ENCODE data around the gene PCARE. TPM values are rescaled to one million over a fixed set of nuclear protein-coding genes. Genes with fewer than 3 reads are reported as not detected.

Gene PCARE
- total and polyA plus RNA-seq, 2 of the 8 experiments (the other 6 are each of a cell fraction or from before 2014, with no cell fraction given) = not detected

- Histone ChIP-seq H2BK12ac (ENCODE audit: low read depth, low read length) (no peak overlapping the region), H2AK5ac (ENCODE audit: low read depth, low read length) (no peak overlapping the region), H3K4me1 (replicated peaks in 1 of 4; ENCODE audit: control insufficient read depth in 3 of 4, insufficient read depth in 4 of 4, low read length in 3 of 4) (peaks cover 0 to 5% (median 0%) of the 10 kb centered on the region in 4 experiments; a peak in 1 of 7 replicates), H3K79me2 (ENCODE audit: control insufficient read depth in 1 of 2, insufficient read depth in 2 of 2, low read length in 2 of 2) (no peaks in the 10 kb centered on the region), H3K14ac (ENCODE audit: insufficient read length) (no peak overlapping the region), H2BK20ac (ENCODE audit: low read length) (no peak overlapping the region), H4K20me1 (replicated peaks in 1 of 2; ENCODE audit: control insufficient read depth in 1 of 2, insufficient read depth in 2 of 2, low read length in 2 of 2) (peaks cover 0 to 2% of the 10 kb centered on the region in 2 experiments), H4K91ac (replicated peaks; ENCODE audit: insufficient read length, low read length) (no peak overlapping the region), H3K4me2 (ENCODE audit: insufficient read depth in 1 of 2, low read depth in 2 of 2, low read length in 2 of 2) (no peak overlapping the region; a peak in 1 of 4 replicates), H3K23me2 (ENCODE audit: low read depth, low read length) (peaks cover 6% of the 10 kb centered on the region; the same call in 1 of the 2 replicates), H2BK120ac (replicated peaks; ENCODE audit: low read depth, low read length) (no peak overlapping the region), H3K56ac (replicated peaks; ENCODE audit: insufficient read length, low read depth, low read length) (no peak overlapping the region), H2AFZ (ENCODE audit: low read length) (no peak overlapping the region), H2BK5ac (ENCODE audit: low read depth, low read length) (no peak overlapping the region), H3K23ac (ENCODE audit: insufficient read length) (no peak overlapping the region), H3K4me3 (ENCODE audit: extremely low read depth in 1 of 4, insufficient read depth in 2 of 4, low read depth in 3 of 4, low read length in 4 of 4) (no peak overlapping the region), H3K9me3 (ENCODE audit: insufficient read depth in 2 of 2, low read depth in 1 of 2, low read length in 1 of 2) (no peaks in the 10 kb centered on the region), H3K9ac (replicated peaks in 1 of 4; ENCODE audit: extremely low read depth in 1 of 4, low read depth in 3 of 4, low read length in 3 of 4) (no peak overlapping the region), H3K27me3 (replicated peaks in 1 of 4; ENCODE audit: control insufficient read depth in 3 of 4, extremely low read depth in 1 of 4, insufficient read depth in 3 of 4, low read length in 3 of 4) (peaks cover 34 to 44% (median 42%) of the 10 kb centered on the region in 4 experiments), H4K8ac (ENCODE audit: extremely low read depth, insufficient read depth, low read length) (no peak overlapping the region), H3K36me3 (ENCODE audit: control insufficient read depth in 2 of 4, insufficient read depth in 4 of 4, low read length in 3 of 4) (no peaks in the 10 kb centered on the region; a peak in 1 of 8 replicates), H3K18ac (ENCODE audit: extremely low read depth, low read length) (no peak overlapping the region), H2BK15ac (ENCODE audit: low read length) (no peak overlapping the region), H4K5ac (ENCODE audit: insufficient read length, low read depth, low read length) (no peak overlapping the region), H3K79me1 (ENCODE audit: low read depth, low read length) (no peaks in the 10 kb centered on the region), H3K27ac (ENCODE audit: low read depth, low read length) (no peak overlapping the region), H3K4ac (replicated peaks; ENCODE audit: insufficient read length, low read depth, low read length) (no peak overlapping the region)
- FAIRE-seq = no peak
- POLR2A ChIA-PET (ENCODE audit: partially characterized antibody) = no interaction called here
- DNase-seq (ENCODE audit: low read depth in 1 of 2, low spot score in 2 of 2) = no peak
- WGBS, 2 experiments (ENCODE audit: extremely low coverage in 1 of 2, insufficient coverage in 1 of 2, insufficient read length in 1 of 2, insufficient replicate concordance in 2 of 2, low coverage in 1 of 2, low lambda C conversion rate in 2 of 2, missing lambda C conversion rate in 1 of 2) = 87% methylated on average over 4 of the region's 4 CpGs; no CpG with 5 or more reads in 1 of the 2 experiments
- CTCF ChIA-PET (ENCODE audit: partially characterized antibody) = interaction anchor here (0.9 to 1.6 kb wide), 3 partner anchors 9 to 88 kb away, joined by 3 read pairs; no protein-coding TSS in a partner anchor
- no peak for TF ChIP-seq HDAC6 (IDR thresholded peaks at IDR 0.05; ENCODE audit: low read depth, low read length)
- TF ChIP-seq KDM4A (IDR thresholded peaks at IDR 0.05; ENCODE audit: low read depth, low read length, severe bottlenecking) = no peak
- TF ChIP-seq NRF1 (IDR thresholded peaks at IDR 0.05; ENCODE audit: low read depth, low read length) = no peak
- no peak for TF ChIP-seq SAP30 (IDR thresholded peaks at IDR 0.05; ENCODE audit: insufficient read depth, insufficient replicate concordance, low read length)
- no peak for TF ChIP-seq ZNF274 (IDR thresholded peaks at IDR 0.05; ENCODE audit: borderline replicate concordance, extremely low read depth, low read length)
Measured at GRCh38 chr2:29113891-29114321, 39.6 kb upstream of the PCARE start.

Data from H1 (cell line).